Measurements from ENCODE around the gene GALNT2. TPM values are rescaled to one million over a fixed set of nuclear protein-coding genes. Genes with fewer than 3 reads are reported as not detected.

Gene GALNT2
- total RNA-seq, 1 donor, result 17.2 TPM

DNA sequence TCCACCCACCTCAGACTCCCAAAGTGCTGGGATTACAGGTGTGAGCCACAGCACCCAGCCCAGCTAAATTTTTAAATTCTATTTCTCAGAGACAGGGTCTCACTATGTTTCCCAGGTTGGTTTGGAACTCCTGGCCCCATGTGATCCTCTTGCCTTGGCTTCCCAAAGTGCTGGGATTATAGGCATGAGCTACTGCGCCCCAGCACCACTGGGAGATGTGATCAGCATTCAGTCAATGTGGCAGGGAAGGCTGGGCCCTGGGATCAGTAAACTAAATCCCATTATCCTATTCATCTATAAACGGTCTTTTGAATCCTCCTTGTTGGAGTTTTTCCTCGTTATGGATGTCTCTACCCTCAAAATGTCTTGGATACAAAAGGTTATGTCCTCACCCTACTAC is 245.6 kb downstream of the GALNT2 start:
- peaks cover 4% of the 10 kb centered on the region for H3K4me1 ChIP-seq (ENCODE audit: insufficient read depth, low read length)
- H3K27me3 ChIP-seq (ENCODE audit: insufficient read depth, low read length), result no peaks in the 10 kb centered on the region
- H3K4me3 ChIP-seq (ENCODE audit: low read length), result no peak overlapping the region
- no peaks in the 10 kb centered on the region for H3K9me3 ChIP-seq (ENCODE audit: low read depth, low read length)

DNA sequence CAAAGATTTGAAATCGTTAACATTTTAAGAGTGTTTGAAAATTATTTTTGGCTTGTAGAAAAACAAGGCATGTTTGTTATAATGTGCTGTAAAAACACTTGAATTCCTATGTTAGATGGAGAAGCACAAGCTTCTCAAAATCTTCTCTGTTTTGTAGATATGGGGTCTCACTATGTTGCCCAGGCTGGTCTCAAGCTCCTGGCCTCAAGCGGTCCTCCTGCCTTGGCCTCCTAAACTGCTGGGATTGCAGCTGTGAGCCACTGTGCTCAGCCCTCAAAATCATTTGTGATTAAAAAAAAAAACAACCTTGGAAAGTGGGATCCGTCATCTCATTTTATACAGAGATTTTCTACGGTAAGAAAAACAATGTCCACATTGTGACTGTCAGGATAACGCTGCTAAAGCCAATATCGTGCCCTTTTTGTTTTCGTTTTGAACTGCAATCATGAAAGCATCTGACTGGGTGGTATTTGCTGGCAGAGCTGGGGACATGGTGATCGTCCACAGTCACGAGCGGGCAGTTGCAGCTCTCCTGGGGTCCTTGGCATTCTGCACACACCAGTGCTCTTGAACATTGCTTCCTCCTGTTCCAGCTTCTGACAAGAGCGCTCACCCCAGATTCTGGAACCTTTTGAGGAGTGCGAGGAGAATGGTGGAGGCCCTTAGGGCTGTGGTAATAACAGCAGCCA is 246.6 kb downstream of the GALNT2 start:
- no peaks in the 10 kb centered on the region for H3K27me3 ChIP-seq (ENCODE audit: insufficient read depth, low read length)
- H3K4me3 ChIP-seq (ENCODE audit: low read length), result no peak overlapping the region
- no peaks in the 10 kb centered on the region for H3K9me3 ChIP-seq (ENCODE audit: low read depth, low read length)
- H3K4me1 ChIP-seq (ENCODE audit: insufficient read depth, low read length), result peaks cover 4% of the 10 kb centered on the region

GRCh38 chr1:230314142-230314470 is 247.1 kb downstream of the GALNT2 start:
- Histone ChIP-seq H3K4me1 (ENCODE audit: insufficient read depth, low read length) (peaks cover 4% of the 10 kb centered on the region), H3K27me3 (ENCODE audit: insufficient read depth, low read length) (no peaks in the 10 kb centered on the region), H3K9me3 (ENCODE audit: low read depth, low read length) (no peaks in the 10 kb centered on the region), H3K4me3 (ENCODE audit: low read length) (no peak overlapping the region)

GRCh38 chr1:230315099-230315498 is 248.1 kb downstream of the GALNT2 start:
- no peak overlapping the region for H3K4me3 ChIP-seq (ENCODE audit: low read length)
- H3K9me3 ChIP-seq (ENCODE audit: low read depth, low read length), result no peaks in the 10 kb centered on the region
- H3K27me3 ChIP-seq (ENCODE audit: insufficient read depth, low read length), result no peaks in the 10 kb centered on the region
- peaks cover 4% of the 10 kb centered on the region for H3K4me1 ChIP-seq (ENCODE audit: insufficient read depth, low read length)

DNA sequence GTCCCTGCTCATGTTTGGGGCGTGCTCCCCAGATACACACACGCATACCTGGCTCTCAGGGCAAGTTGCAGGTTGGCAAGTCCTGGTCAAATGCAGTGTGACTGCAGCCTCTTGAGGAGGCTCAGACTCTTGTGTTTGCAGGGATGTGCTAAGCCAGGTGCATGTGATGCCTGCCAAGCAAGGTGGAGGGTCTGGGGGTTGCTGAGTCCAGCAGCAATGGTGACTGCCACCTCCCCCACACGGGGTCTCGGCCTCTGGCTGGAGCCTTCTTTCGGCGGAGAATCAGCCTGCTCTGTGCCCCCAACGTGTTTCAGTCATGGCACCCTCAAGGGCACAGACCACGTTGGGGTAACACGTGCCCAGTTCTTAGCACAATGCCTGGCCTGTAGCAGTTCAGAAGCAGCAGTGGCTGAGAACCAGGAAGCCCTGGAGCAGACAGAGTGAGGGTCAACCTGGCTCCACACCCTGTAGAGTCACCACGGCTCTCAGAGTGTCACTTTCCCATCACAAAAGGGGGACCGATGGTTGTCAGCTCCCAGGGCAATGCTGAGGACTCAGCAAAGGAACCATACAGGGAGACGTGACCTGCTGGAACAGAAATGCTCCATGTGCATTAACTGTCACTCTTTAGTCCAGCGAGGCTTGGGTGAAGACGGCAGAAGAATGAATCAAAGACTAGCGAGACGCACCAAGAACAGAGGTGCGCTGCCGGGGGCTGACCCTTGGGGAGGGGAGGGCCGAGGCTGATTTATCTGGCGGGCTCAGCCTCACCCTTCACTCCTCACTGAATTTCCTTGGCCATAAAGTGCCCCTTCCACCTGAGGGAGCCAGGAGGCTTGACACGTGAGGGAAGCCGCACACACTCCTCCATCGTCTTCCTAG is 250.1 kb downstream of the GALNT2 start:
- H3K4me1 ChIP-seq (ENCODE audit: insufficient read depth, low read length), result no peaks in the 10 kb centered on the region
- H3K9me3 ChIP-seq (ENCODE audit: low read depth, low read length), result no peaks in the 10 kb centered on the region
- H3K27me3 ChIP-seq (ENCODE audit: insufficient read depth, low read length), result no peaks in the 10 kb centered on the region
- H3K4me3 ChIP-seq (ENCODE audit: low read length), result no peak overlapping the region

GRCh38 chr1:230317823-230318819 is 251.1 kb downstream of the GALNT2 start:
- Histone ChIP-seq H3K9me3 (ENCODE audit: low read depth, low read length) (no peaks in the 10 kb centered on the region), H3K27me3 (ENCODE audit: insufficient read depth, low read length) (no peaks in the 10 kb centered on the region), H3K4me3 (ENCODE audit: low read length) (no peak overlapping the region), H3K4me1 (ENCODE audit: insufficient read depth, low read length) (no peaks in the 10 kb centered on the region)

DNA sequence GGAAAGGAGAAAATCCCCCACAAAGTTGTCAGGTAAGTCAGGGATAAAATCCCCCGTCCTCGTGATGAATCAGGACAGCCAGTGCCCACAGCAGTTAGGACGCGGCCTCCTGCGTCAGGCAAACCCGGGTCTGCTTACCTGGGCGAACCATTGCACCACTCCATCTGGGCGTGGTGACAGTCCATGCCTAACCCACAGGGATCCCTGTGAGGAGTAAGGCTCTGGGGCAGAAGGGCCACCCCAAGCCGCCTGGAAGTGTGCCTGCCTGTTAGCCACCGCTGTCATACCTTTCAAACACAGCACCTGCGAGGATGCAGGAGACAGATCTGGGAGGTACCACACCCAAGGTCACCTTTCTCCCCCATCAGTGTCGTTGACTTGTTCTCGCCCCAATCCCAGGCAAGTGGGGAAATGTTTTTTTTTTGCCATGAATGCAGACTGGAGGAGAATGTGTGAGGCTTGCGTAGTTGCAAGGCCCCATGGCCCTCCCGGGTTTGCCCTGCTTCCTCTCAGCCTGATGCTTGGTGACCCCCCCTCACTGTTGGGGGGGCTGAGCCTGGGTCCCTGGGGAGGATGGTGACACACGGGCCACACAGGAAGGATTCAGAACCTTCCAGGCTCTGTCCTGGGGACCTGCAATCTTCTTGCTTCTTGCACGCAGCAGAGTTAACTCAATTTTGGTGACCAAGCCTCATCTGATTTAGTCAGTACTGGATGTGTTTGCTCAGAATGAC is 252.1 kb downstream of the GALNT2 start:
- Histone ChIP-seq H3K27me3 (ENCODE audit: insufficient read depth, low read length) (no peaks in the 10 kb centered on the region), H3K4me3 (ENCODE audit: low read length) (no peak overlapping the region), H3K4me1 (ENCODE audit: insufficient read depth, low read length) (no peaks in the 10 kb centered on the region), H3K9me3 (ENCODE audit: low read depth, low read length) (no peaks in the 10 kb centered on the region)

DNA sequence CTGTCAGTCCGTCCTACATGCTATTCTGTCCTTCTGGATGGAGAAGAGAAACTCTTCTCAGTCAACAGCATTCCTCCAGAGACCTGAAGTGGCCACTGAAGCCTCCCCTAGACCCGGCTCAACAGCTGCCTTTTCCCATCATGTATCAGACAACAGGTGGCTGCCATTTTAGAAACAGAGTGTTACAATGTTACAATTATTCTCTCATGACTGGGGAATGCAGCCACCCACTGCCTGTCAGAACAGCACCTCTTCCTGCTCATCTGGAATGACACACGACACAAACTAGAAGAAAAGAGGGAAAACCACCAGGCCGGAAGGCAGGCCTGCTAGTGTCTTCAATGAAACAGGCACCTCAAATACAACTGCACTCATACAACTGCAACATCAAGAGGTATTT is 253.8 kb downstream of the GALNT2 start:
- Histone ChIP-seq H3K27me3 (ENCODE audit: insufficient read depth, low read length) (no peaks in the 10 kb centered on the region), H3K4me3 (ENCODE audit: low read length) (no peak overlapping the region)

DNA sequence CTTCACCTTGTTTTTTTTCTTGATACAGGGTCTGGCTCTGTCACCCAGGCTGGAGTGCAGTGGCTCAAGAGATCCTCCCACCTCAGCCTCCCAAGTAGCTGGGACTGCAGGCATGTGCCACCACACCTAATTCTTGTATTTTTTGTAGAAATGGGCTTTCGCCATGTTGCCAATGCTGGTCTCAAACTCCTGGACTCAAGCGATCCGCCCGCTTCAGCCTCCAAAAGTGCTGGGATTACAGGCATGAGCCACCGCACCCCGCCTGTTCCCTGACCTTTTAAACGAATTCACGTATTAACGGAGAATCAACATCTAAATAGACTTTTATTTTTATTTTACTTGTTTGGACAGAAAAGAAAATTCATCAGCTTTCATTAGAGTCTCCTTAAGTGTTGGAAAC is 254.3 kb downstream of the GALNT2 start:
- Histone ChIP-seq H3K4me3 (ENCODE audit: low read length) (no peak overlapping the region), H3K27me3 (ENCODE audit: insufficient read depth, low read length) (no peaks in the 10 kb centered on the region), H3K4me1 (ENCODE audit: insufficient read depth, low read length) (no peaks in the 10 kb centered on the region), H3K9me3 (ENCODE audit: low read depth, low read length) (no peaks in the 10 kb centered on the region)

More for the DNA sequence above, 253.8 kb downstream of the GALNT2 start:
- Histone ChIP-seq H3K4me1 (ENCODE audit: insufficient read depth, low read length) (no peaks in the 10 kb centered on the region), H3K9me3 (ENCODE audit: low read depth, low read length) (no peaks in the 10 kb centered on the region)

GRCh38 chr1:230321741-230322420 is 254.8 kb downstream of the GALNT2 start:
- H3K4me3 ChIP-seq (ENCODE audit: low read length), result no peak overlapping the region
- H3K4me1 ChIP-seq (ENCODE audit: insufficient read depth, low read length), result no peaks in the 10 kb centered on the region
- no peaks in the 10 kb centered on the region for H3K9me3 ChIP-seq (ENCODE audit: low read depth, low read length)
- H3K27me3 ChIP-seq (ENCODE audit: insufficient read depth, low read length), result no peaks in the 10 kb centered on the region

DNA sequence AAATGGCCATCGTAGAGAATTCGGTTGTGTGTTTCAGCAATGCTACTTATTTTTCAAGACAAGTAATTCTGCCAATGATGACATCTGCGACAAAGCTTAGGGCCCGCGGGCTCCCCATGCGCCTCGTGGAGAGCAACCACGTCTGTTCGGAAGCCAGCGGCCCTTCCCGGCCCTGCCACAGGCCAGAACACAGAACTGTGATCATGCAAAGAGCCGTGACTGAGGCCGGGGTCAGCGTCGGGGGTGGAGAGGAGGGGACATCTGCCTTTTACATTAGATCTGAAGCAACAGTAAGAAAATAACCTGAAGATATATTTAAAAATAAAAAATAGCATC is 255.4 kb downstream of the GALNT2 start:
- Histone ChIP-seq H3K9me3 (ENCODE audit: low read depth, low read length) (no peaks in the 10 kb centered on the region), H3K4me3 (ENCODE audit: low read length) (no peak overlapping the region), H3K27me3 (ENCODE audit: insufficient read depth, low read length) (no peaks in the 10 kb centered on the region), H3K4me1 (ENCODE audit: insufficient read depth, low read length) (no peaks in the 10 kb centered on the region)

DNA sequence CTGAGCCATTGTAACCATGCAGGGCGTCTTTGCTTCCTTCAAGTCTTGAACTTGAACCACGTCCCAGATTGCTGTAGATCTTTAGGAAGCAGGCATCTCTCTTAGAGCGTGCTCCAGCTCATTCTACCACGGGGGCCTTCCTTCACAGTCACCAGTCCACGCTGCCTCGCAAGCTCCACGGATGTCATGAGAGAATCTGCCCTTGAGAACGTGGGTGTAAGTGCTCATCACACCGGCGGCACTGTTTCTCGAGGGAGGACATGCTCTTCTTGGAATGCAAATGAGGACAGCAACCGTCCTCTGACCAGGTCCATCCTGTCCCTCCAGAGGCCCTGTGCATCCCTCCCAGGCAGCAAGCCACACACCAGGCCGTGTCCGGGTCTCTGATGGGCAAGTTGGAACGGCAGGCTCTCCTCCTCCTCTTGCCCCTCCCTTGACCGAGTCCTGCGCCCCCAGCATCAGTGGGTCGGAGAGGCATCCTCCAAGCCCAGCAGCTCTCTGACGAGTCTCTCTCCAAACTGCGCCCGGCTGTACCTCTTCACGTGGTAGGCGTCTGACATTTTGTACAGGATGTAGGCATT is 256.0 kb downstream of the GALNT2 start:
- Histone ChIP-seq H3K4me1 (ENCODE audit: insufficient read depth, low read length) (no peaks in the 10 kb centered on the region), H3K4me3 (ENCODE audit: low read length) (no peak overlapping the region), H3K27me3 (ENCODE audit: insufficient read depth, low read length) (no peaks in the 10 kb centered on the region), H3K9me3 (ENCODE audit: low read depth, low read length) (no peaks in the 10 kb centered on the region)

GRCh38 chr1:230323686-230324085 is 256.6 kb downstream of the GALNT2 start:
- no peaks in the 10 kb centered on the region for H3K9me3 ChIP-seq (ENCODE audit: low read depth, low read length)
- no peak overlapping the region for H3K4me3 ChIP-seq (ENCODE audit: low read length)
- no peaks in the 10 kb centered on the region for H3K4me1 ChIP-seq (ENCODE audit: insufficient read depth, low read length)
- H3K27me3 ChIP-seq (ENCODE audit: insufficient read depth, low read length), result no peaks in the 10 kb centered on the region

All from mononuclear cell (primary cell).